Lung (tissue), 12 donors: ENCODE data around the gene SLC24A2. TPM values are rescaled to one million over a fixed set of nuclear protein-coding genes. Genes with fewer than 3 reads are reported as not detected.

Experiments used
- ATAC-seq: fragments of 200-7000 bp; cut with Tn5 transposase; one replicate; pipeline ENCODE4 v1.9.1; 2020; ENCODE audit warnings: moderate number of reproducible peaks; ENCODE audit not compliant: insufficient read depth, low FRiP score
- DNase-seq, 3 donors: peaks; one replicate each; pipeline ENCODE4 v3.0.0-alpha.2; 2013 to 2017
- H3K27ac ChIP-seq, 2 donors: one replicate each; pipeline ENCODE4 v1.5.1; 2013; ENCODE audit warnings: mild to moderate bottlenecking in 2 of 2, moderate library complexity in 2 of 2, control low read depth in 1 of 2, inconsistent platforms in 1 of 2, low read depth in 1 of 2, low read length in 1 of 2
- H3K27me3 ChIP-seq, 3 donors: one replicate each; pipeline ENCODE4 v1.5.1; 2013; ENCODE audit warnings: low read length in 2 of 3; ENCODE audit not compliant: control insufficient read depth in 3 of 3, insufficient read depth in 3 of 3
- H3K36me3 ChIP-seq, 4 donors: one replicate each; pipeline ENCODE4 v1.5.1; 2013; ENCODE audit warnings: low read length in 4 of 4, mild to moderate bottlenecking in 1 of 4, moderate library complexity in 1 of 4; ENCODE audit not compliant: control insufficient read depth in 4 of 4, insufficient read depth in 4 of 4
- H3K4me1 ChIP-seq, 5 donors: one replicate each; pipeline ENCODE4 v1.5.1; 2013; ENCODE audit warnings: low read length in 5 of 5, mild to moderate bottlenecking in 2 of 5, moderate library complexity in 1 of 5; ENCODE audit not compliant: control insufficient read depth in 5 of 5, insufficient read depth in 5 of 5
- H3K4me3 ChIP-seq: one replicate; pipeline ENCODE4 v1.5.1; 2013; ENCODE audit warnings: mild to moderate bottlenecking, control low read depth, moderate library complexity
- H3K9ac ChIP-seq, 2 donors: one replicate each; pipeline ENCODE4 v1.5.1; 2013; ENCODE audit warnings: low read length in 2 of 2, control low read depth in 1 of 2; ENCODE audit not compliant: insufficient read depth in 1 of 2
- H3K9me3 ChIP-seq, 4 donors: one replicate each; pipeline ENCODE4 v1.5.1; 2013; ENCODE audit warnings: low read length in 3 of 4, mild to moderate bottlenecking in 1 of 4, moderate library complexity in 1 of 4; ENCODE audit not compliant: control insufficient read depth in 4 of 4, insufficient read depth in 3 of 4
- WGBS, 2 donors: extraction: QIAGEN DNeasy Blood & Tissue Kit; methylation state at CpG; one replicate each; pipeline ENCODE4 v1.1.7; 2013; 5-methylcytosine and 5-hydroxymethylcytosine counted together
- polyA plus RNA-seq, 2 donors: library from polyadenylated mRNA; stranded (reverse); fragments of 200-250 nt; gene quantifications; one replicate each; pipeline ENCODE4 v1.2.1, GENCODE V29; 2013
- total RNA-seq, 2 donors: library from RNA; depleted of rRNA in 1 of 2; stranded (reverse); fragments of >200 nt in 1 of 2; gene quantifications; one replicate each; pipeline ENCODE4 v1.2.1, GENCODE V29; 2014 to 2021
- TF ChIP-seq, protein P1 (sequence below): IDR thresholded peaks from 2 replicates; pipeline ENCODE4 v1.5.1; 2012; ENCODE audit warnings: mild to moderate bottlenecking; ENCODE audit errors: control extremely low read depth, extremely low read depth
- donor health status: control.
- donor health status: control.
- donor health status: Bipolar disorder and iron deficiency.
- donor health status: healthy.
- donor health status: DM: yes; HTN: yes; CAD: no.

The SLC24A2 gene
- total and polyA plus RNA-seq, 4 donors: 0.06 to 0.20 TPM; not detected in 2

DNA sequence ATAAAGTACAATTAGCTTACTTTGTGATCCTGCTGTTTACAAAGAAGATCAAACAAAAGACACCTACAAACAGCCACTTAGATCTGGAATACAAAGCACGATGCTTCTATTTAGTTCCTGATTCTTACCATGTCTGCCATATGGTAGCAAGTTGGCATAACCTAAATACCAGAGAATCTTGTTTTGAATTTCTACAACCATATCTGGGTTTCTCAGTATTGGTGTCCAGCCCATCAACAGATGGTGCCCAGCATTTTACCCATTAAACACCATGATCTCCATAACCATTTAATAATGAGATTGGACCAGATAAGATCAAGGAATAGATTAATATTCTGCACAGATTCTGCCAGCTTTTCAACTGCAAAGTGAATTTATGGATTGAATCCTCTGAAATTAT is 29.8 kb downstream of the SLC24A2 start:
- no peaks in the 10 kb centered on the region for H3K27me3 ChIP-seq
- no peak overlapping the region for H3K9ac ChIP-seq
- DNase-seq: no peak
- ATAC-seq: no peak
- no peaks in the 10 kb centered on the region for H3K4me1 ChIP-seq
- H3K27ac ChIP-seq: no peak overlapping the region
- no peak overlapping the region for H3K4me3 ChIP-seq
- TF ChIP-seq, protein P1, sequence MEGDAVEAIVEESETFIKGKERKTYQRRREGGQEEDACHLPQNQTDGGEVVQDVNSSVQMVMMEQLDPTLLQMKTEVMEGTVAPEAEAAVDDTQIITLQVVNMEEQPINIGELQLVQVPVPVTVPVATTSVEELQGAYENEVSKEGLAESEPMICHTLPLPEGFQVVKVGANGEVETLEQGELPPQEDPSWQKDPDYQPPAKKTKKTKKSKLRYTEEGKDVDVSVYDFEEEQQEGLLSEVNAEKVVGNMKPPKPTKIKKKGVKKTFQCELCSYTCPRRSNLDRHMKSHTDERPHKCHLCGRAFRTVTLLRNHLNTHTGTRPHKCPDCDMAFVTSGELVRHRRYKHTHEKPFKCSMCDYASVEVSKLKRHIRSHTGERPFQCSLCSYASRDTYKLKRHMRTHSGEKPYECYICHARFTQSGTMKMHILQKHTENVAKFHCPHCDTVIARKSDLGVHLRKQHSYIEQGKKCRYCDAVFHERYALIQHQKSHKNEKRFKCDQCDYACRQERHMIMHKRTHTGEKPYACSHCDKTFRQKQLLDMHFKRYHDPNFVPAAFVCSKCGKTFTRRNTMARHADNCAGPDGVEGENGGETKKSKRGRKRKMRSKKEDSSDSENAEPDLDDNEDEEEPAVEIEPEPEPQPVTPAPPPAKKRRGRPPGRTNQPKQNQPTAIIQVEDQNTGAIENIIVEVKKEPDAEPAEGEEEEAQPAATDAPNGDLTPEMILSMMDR: no peak
- WGBS, 2 donors: 79 to 85% methylated on average over 1 of the region's 1 CpG
- no peaks in the 10 kb centered on the region for H3K36me3 ChIP-seq
- H3K9me3 ChIP-seq: no peaks in the 10 kb centered on the region

DNA sequence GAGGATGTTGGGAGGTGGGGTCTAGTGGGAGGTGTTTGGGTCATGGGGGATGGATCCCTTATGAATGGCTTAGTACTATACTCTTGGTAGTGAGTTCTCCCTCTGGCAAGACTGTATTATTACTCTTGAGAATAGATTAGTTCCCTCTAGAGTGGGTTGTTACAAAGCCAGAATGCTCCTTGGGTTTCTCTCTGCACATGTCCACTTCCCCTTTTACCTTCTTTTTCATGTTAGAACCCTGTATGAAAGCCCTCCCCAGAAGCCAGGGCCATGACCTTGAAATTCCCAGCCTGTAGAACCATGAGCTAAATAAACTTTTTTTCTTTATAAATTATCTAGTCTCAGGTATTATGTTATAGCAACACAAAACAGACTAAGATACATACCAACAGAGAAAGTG is 31.1 kb downstream of the SLC24A2 start:
- Histone ChIP-seq H3K36me3 (no peaks in the 10 kb centered on the region), H3K4me3 (no peak overlapping the region), H3K27me3 (no peaks in the 10 kb centered on the region), H3K9ac (no peak overlapping the region), H3K4me1 (no peaks in the 10 kb centered on the region), H3K27ac (no peak overlapping the region), H3K9me3 (no peaks in the 10 kb centered on the region)
- DNase-seq (no peak), ATAC-seq (no peak)
- TF ChIP-seq, protein P1: no peak

- H3K27ac ChIP-seq: no peak overlapping the region
- 87% methylated on average over 2 of the region's 2 CpGs for WGBS, 2 donors
- no peaks in the 10 kb centered on the region for H3K36me3 ChIP-seq
- no peak overlapping the region for H3K4me3 ChIP-seq
- DNase-seq (no peak), ATAC-seq (no peak)
- H3K27me3 ChIP-seq: no peaks in the 10 kb centered on the region
- H3K4me1 ChIP-seq: no peaks in the 10 kb centered on the region
- H3K9me3 ChIP-seq: no peaks in the 10 kb centered on the region
- TF ChIP-seq, protein P1: no peak
- H3K9ac ChIP-seq: no peak overlapping the region
Observed at GRCh38 chr9:19754921-19755320, 33.9 kb downstream of the SLC24A2 start.
